CD4-positive, alpha-beta T cell (primary cell): ENCODE results near the gene SLC38A1. TPM values are rescaled to one million over a fixed set of nuclear protein-coding genes. Genes with fewer than 3 reads are reported as not detected.
A peak's percentile ranks its signal among the peaks of the same experiment; 100 is the strongest.

Source experiments
- ATAC-seq: fragments of 200-7000 bp; cut with Tn5 transposase; one replicate; pipeline ENCODE4 v1.10.0; 2022; ENCODE audit warnings: mild to moderate bottlenecking; ENCODE audit not compliant: poor library complexity
- CTCF ChIA-PET: fragments of 350-600 bp; sonication (Branson Sonifier 250); formaldehyde crosslinking; loops from one replicate; lab custom pipeline; 2021; ENCODE audit warnings: antibody characterized with exemption, inconsistent platforms; lab: Charles Lee
- POLR2A ChIA-PET: fragments of 350-600 bp; sonication (Branson Sonifier 250); formaldehyde crosslinking; loops from one replicate; lab custom pipeline; 2021; ENCODE audit warnings: antibody characterized with exemption, inconsistent platforms; lab: Charles Lee
- DNase-seq, 14 experiments: peaks; one replicate each; pipeline ENCODE4 v3.0.0-alpha.2; 2013 to 2020; ENCODE audit warnings: mixed read lengths in 2 of 14
- H3K27ac ChIP-seq, 2 donors: one replicate each; pipeline versions ENCODE4 v1.5.1 to v1.7.0; 2013; ENCODE audit warnings: low read length in 2 of 2, low read depth in 1 of 2, mild to moderate bottlenecking in 1 of 2
- H3K27me3 ChIP-seq, 2 experiments: 1 replicate in 1 of 2; 2 replicates in 1 of 2; pipeline versions ENCODE4 v1.6.1 to v1.7.0; 2013; ENCODE audit warnings: low read length in 2 of 2, control low read depth in 1 of 2, mild to moderate bottlenecking in 1 of 2, moderate library complexity in 1 of 2; ENCODE audit not compliant: insufficient read depth in 2 of 2, control insufficient read depth in 1 of 2
- H3K36me3 ChIP-seq: one replicate; pipeline ENCODE4 v1.6.1; 2013; ENCODE audit warnings: low read length, control low read depth; ENCODE audit not compliant: insufficient read depth
- H3K4me1 ChIP-seq: one replicate; pipeline ENCODE4 v1.6.1; 2013; ENCODE audit warnings: low read length, control low read depth; ENCODE audit not compliant: insufficient read depth
- H3K4me3 ChIP-seq: one replicate; pipeline ENCODE4 v1.5.1; 2013; ENCODE audit warnings: mild to moderate bottlenecking, low read length, moderate library complexity
- H3K9me3 ChIP-seq, 2 experiments: 1 replicate in 1 of 2; 2 replicates in 1 of 2; pipeline versions ENCODE4 v1.6.1 to v1.7.0; 2013; ENCODE audit warnings: low read length in 2 of 2, mild to moderate bottlenecking in 2 of 2, control low read depth in 1 of 2, moderate library complexity in 1 of 2; ENCODE audit not compliant: control insufficient read depth in 1 of 2, insufficient read depth in 1 of 2
- H3K27ac Mint-ChIP-seq: one replicate; pipeline ENCODE4 v1.8.0; 2020; ENCODE audit warnings: mixed read lengths
- H3K27me3 Mint-ChIP-seq: one replicate; pipeline ENCODE4 v1.8.0; 2021; ENCODE audit warnings: mixed read lengths
- H3K36me3 Mint-ChIP-seq: one replicate; pipeline ENCODE4 v1.8.0; 2021; ENCODE audit warnings: low read depth, mixed read lengths
- H3K4me1 Mint-ChIP-seq: one replicate; pipeline ENCODE4 v1.8.0; 2021; ENCODE audit warnings: low read depth, mixed read lengths
- H3K4me3 Mint-ChIP-seq: one replicate; pipeline ENCODE4 v1.8.0; 2020; ENCODE audit warnings: mild to moderate bottlenecking, mixed read lengths
- H3K9me3 Mint-ChIP-seq: one replicate; pipeline ENCODE4 v1.8.0; 2020; ENCODE audit warnings: mixed read lengths
- CTCF ChIP-seq: fragments of 200-600 bp; IDR thresholded peaks from one replicate; pipeline ENCODE4 v1.8.0; 2022; ENCODE audit warnings: antibody characterized with exemption, mild to moderate bottlenecking
- intact Hi-C, 2 experiments: fragments of 100-400 bp; cut with DNase I in 1 of 2; cut with micrococcal nuclease in 1 of 2; formaldehyde crosslinking; loops; one replicate each; pipeline versions ENCODE4 v1.15.1 to v1.9.0; 2023 to 2025; cut with DNase I, micrococcal nuclease
- total RNA-seq, 174 experiments: library from RNA in 2 of 174; stranded (reverse) in 2 of 174; gene quantifications; one replicate each; pipeline ENCODE4 v1.2.3 and lab custom pipeline; 2021 to 2026

SLC38A1 gene
- total RNA-seq, 2 experiments from 2014 or later: 327 to 346 TPM

- intact Hi-C loops: loop anchor here in 1 of 2 experiments (10.0 kb wide), 2 partner anchors 269 to 529 kb away; partner anchors contain the start of gene SCAF11
- no peak overlapping the region for H3K27ac Mint-ChIP-seq
Measured at GRCh38 chr12:46263140-46264016, 5.5 kb downstream of the SLC38A1 start.

GRCh38 chr12:46261646-46262045, 7.2 kb downstream of the SLC38A1 start:
- no peak for ATAC-seq
- H3K4me3 Mint-ChIP-seq: peak overlapping the region; percentile 39
- POLR2A ChIA-PET: interaction anchor here (1.5 kb wide), 2 partner anchors 8 to 44 kb away, joined by 3 to 4 read pairs; partner anchors contain the start of gene SLC38A1

More at GRCh38 chr12:46263140-46264016, 5.5 kb downstream of the SLC38A1 start:
- Mint-ChIP-seq H3K36me3 (peaks cover 29% of the 10 kb centered on the region), H3K4me1 (peaks cover under 1% of the 10 kb centered on the region), H3K9me3 (no peaks in the 10 kb centered on the region), H3K27me3 (no peaks in the 10 kb centered on the region), H3K4me3 (peak overlapping the region; percentile 67)
- Histone ChIP-seq H3K9me3 (no peaks in the 10 kb centered on the region), H3K27ac (no peak overlapping the region), H3K27me3 (no peaks in the 10 kb centered on the region), H3K4me1 (peaks cover 57% of the 10 kb centered on the region), H3K4me3 (no peak overlapping the region), H3K36me3 (peaks cover 12% of the 10 kb centered on the region)
- DNase-seq: no peak
- TF ChIP-seq CTCF: no peak
- ChIA-PET POLR2A (interaction anchor here (0.5 to 4.9 kb wide), 6 partner anchors 22 to 1641 kb away, joined by 3 to 176 read pairs (median 4); partner anchors contain the start of gene VDR), CTCF (interaction anchor here (1.0 to 1.7 kb wide), 8 partner anchors 9 to 59 kb away, joined by 3 to 6 read pairs (median 4); no protein-coding TSS in a partner anchor)
- no peak for ATAC-seq

More at GRCh38 chr12:46261646-46262045, 7.2 kb downstream of the SLC38A1 start:
- no peak overlapping the region for H3K4me3 ChIP-seq
- Mint-ChIP-seq H3K9me3 (no peaks in the 10 kb centered on the region), H3K27ac (no peak overlapping the region), H3K27me3 (no peaks in the 10 kb centered on the region), H3K4me1 (peaks cover 18% of the 10 kb centered on the region), H3K36me3 (peaks cover 46% of the 10 kb centered on the region)
- H3K36me3 ChIP-seq: peaks cover 24% of the 10 kb centered on the region
- no peaks in the 10 kb centered on the region for H3K27me3 ChIP-seq
- intact Hi-C loops: loop anchor here in 1 of 2 experiments (10.0 kb wide), 2 partner anchors 267 to 527 kb away; partner anchors contain the start of gene SCAF11
- H3K27ac ChIP-seq: no peak overlapping the region
- no peak for DNase-seq
- no peaks in the 10 kb centered on the region for H3K9me3 ChIP-seq
- peaks cover 69% of the 10 kb centered on the region for H3K4me1 ChIP-seq
- TF ChIP-seq CTCF: no peak
- CTCF ChIA-PET: no interaction called here
